Trophoblast cell (in vitro differentiated cells and primary cell): ENCODE results near the gene EEIG1. TPM values are rescaled to one million over a fixed set of nuclear protein-coding genes. Genes with fewer than 3 reads are reported as not detected.

ENCODE experiments used
- DNase-seq, 2 donors: peaks; one replicate each; pipeline ENCODE4 v3.0.0-alpha.2; 2016
- H2AFZ ChIP-seq: 2 replicates; pipeline ENCODE4 v1.6.1; 2013; ENCODE audit warnings: low read length, moderate library complexity, mild to moderate bottlenecking; ENCODE audit not compliant: insufficient read depth, poor library complexity
- H2AK5ac ChIP-seq: 2 replicates; pipeline ENCODE4 v1.6.1; 2013; ENCODE audit warnings: mild to moderate bottlenecking, low read length
- H2BK120ac ChIP-seq: 2 replicates; pipeline ENCODE4 v1.6.1; 2013; ENCODE audit warnings: low read length, mild to moderate bottlenecking, moderate library complexity; ENCODE audit not compliant: insufficient read depth, poor library complexity
- H2BK12ac ChIP-seq: 2 replicates; pipeline ENCODE4 v1.6.1; 2013; ENCODE audit warnings: mild to moderate bottlenecking, low read length, moderate library complexity
- H2BK5ac ChIP-seq: 2 replicates; pipeline ENCODE4 v1.6.1; 2013; ENCODE audit warnings: low read length, low read depth, moderate library complexity, mild to moderate bottlenecking; ENCODE audit not compliant: poor library complexity
- H3K14ac ChIP-seq: 2 replicates; pipeline ENCODE4 v1.6.1; 2013; ENCODE audit warnings: mild to moderate bottlenecking, low read length
- H3K18ac ChIP-seq: 2 replicates; pipeline ENCODE4 v1.6.1; 2013; ENCODE audit warnings: mild to moderate bottlenecking, low read length
- H3K23ac ChIP-seq: 2 replicates; pipeline ENCODE4 v1.6.1; 2013; ENCODE audit warnings: low read length
- H3K27ac ChIP-seq: 2 replicates; pipeline ENCODE4 v1.5.1; 2013; ENCODE audit warnings: low read depth, mild to moderate bottlenecking, inconsistent platforms, low read length, moderate library complexity
- H3K27me3 ChIP-seq: 2 replicates; pipeline ENCODE4 v1.6.1; 2013; ENCODE audit warnings: inconsistent platforms, mild to moderate bottlenecking, low read length, moderate library complexity; ENCODE audit not compliant: insufficient read depth
- H3K36me3 ChIP-seq, 2 experiments: 1 replicate in 1 of 2; 2 replicates in 1 of 2; pipeline ENCODE4 v1.6.1; 2013; ENCODE audit warnings: low read length in 2 of 2, mild to moderate bottlenecking in 2 of 2, moderate library complexity in 1 of 2; ENCODE audit not compliant: insufficient read depth in 2 of 2, control insufficient read depth in 1 of 2
- H3K4ac ChIP-seq: 2 replicates; pipeline ENCODE4 v1.6.1; 2013; ENCODE audit warnings: low read depth, mild to moderate bottlenecking, low read length, moderate library complexity
- H3K4me1 ChIP-seq, 2 experiments: 1 replicate in 1 of 2; 2 replicates in 1 of 2; pipeline ENCODE4 v1.6.1; 2013; ENCODE audit warnings: low read length in 2 of 2, mild to moderate bottlenecking in 2 of 2, moderate library complexity in 1 of 2; ENCODE audit not compliant: insufficient read depth in 2 of 2, control insufficient read depth in 1 of 2
- H3K4me2 ChIP-seq: 2 replicates; pipeline ENCODE4 v1.6.1; 2013; ENCODE audit warnings: inconsistent platforms, mild to moderate bottlenecking, low read length, moderate library complexity
- H3K4me3 ChIP-seq: 2 replicates; pipeline ENCODE4 v1.5.1; 2013; ENCODE audit warnings: mild to moderate bottlenecking, low read depth, low read length, inconsistent platforms
- H3K79me1 ChIP-seq: one replicate; pipeline ENCODE4 v1.6.1; 2013; ENCODE audit warnings: low read length
- H3K79me2 ChIP-seq: 2 replicates; pipeline ENCODE4 v1.6.1; 2013; ENCODE audit warnings: low read length, mild to moderate bottlenecking; ENCODE audit not compliant: control insufficient read depth, insufficient read depth, poor library complexity
- H3K9ac ChIP-seq: 2 replicates; pipeline ENCODE4 v1.6.1; 2013; ENCODE audit warnings: mild to moderate bottlenecking, low read length
- H3K9me3 ChIP-seq: 2 replicates; pipeline ENCODE4 v1.6.1; 2013; ENCODE audit warnings: low read depth, mild to moderate bottlenecking, control low read depth, inconsistent platforms, low read length; ENCODE audit not compliant: insufficient read depth
- H4K12ac ChIP-seq: 2 replicates; pipeline ENCODE4 v1.6.1; 2013; ENCODE audit warnings: low read depth, mild to moderate bottlenecking, low read length, moderate library complexity
- H4K8ac ChIP-seq: 2 replicates; pipeline ENCODE4 v1.6.1; 2013; ENCODE audit warnings: low read depth, mild to moderate bottlenecking, low read length, moderate library complexity
- H4K91ac ChIP-seq: one replicate; pipeline ENCODE4 v1.6.1; 2013; ENCODE audit warnings: low read depth, mild to moderate bottlenecking, low read length, moderate library complexity
- WGBS: extraction: QIAGEN DNeasy Blood & Tissue Kit; methylation state at CpG from one replicate; pipeline ENCODE4 v1.1.7; 2013; ENCODE audit warnings: missing lambda C conversion rate; ENCODE audit not compliant: insufficient read length, insufficient coverage; ENCODE audit errors: extremely low coverage; 5-methylcytosine and 5-hydroxymethylcytosine counted together
- polyA plus RNA-seq: library from polyadenylated mRNA; stranded (reverse); fragments of 200-250 nt; gene quantifications from 2 replicates; pipeline ENCODE4 v1.2.3, GENCODE V29; 2013

EEIG1 gene
- 131 and 139 TPM in 2 replicates for polyA plus RNA-seq

- peak within 1 kb of the TSS; percentile 55 for H4K12ac ChIP-seq
Observed at GRCh38 chr9:127980706-127981558, at the start of gene EEIG1. Gene EEIG1 (minus strand): TSS chr9:127980989. CDS start chr9:127980137, 852 bp downstream.

GRCh38 chr9:128027705-128028104 is 46.9 kb upstream of the EEIG1 start:
- no CpG with 5 or more reads among the region's 4 CpGs for WGBS
- no peak overlapping the region for H2BK120ac ChIP-seq
- H3K36me3 ChIP-seq: no peaks in the 10 kb centered on the region
- H3K27me3 ChIP-seq: no peaks in the 10 kb centered on the region
- H3K23ac ChIP-seq: no peak overlapping the region
- H3K18ac ChIP-seq: no peak overlapping the region
- no peak overlapping the region for H4K12ac ChIP-seq
- H3K9ac ChIP-seq: no peak overlapping the region
- H3K9me3 ChIP-seq: peaks cover 1% of the 10 kb centered on the region
- H3K4me1 ChIP-seq: peaks cover 0 to 4% of the 10 kb centered on the region in 2 experiments
- no peak overlapping the region for H3K4ac ChIP-seq
- H3K79me1 ChIP-seq: no peaks in the 10 kb centered on the region
- H3K27ac ChIP-seq: no peak overlapping the region
- no peak overlapping the region for H2AK5ac ChIP-seq
- H3K4me3 ChIP-seq: no peak overlapping the region
- DNase-seq: no peak
- H4K8ac ChIP-seq: no peak overlapping the region
- H4K91ac ChIP-seq: no peak overlapping the region
- H3K79me2 ChIP-seq: no peaks in the 10 kb centered on the region
- no peak overlapping the region for H3K4me2 ChIP-seq
- H2AFZ ChIP-seq: no peak overlapping the region
- H2BK5ac ChIP-seq: no peak overlapping the region
- no peak overlapping the region for H3K14ac ChIP-seq
- no peak overlapping the region for H2BK12ac ChIP-seq

More at GRCh38 chr9:127980706-127981558, at the start of gene EEIG1:
- Histone ChIP-seq H2AK5ac (peak within 1 kb of the TSS; percentile 97), H3K27me3 (no peaks in the 10 kb centered on the region), H4K91ac (peak within 1 kb of the TSS; percentile 84), H3K18ac (peak within 1 kb of the TSS; percentile 81), H3K4ac (peak within 1 kb of the TSS; percentile 77), H3K23ac (no peak within 1 kb of the TSS), H3K4me2 (peak within 1 kb of the TSS; percentile 86), H2AFZ (peak within 1 kb of the TSS; percentile 90), H3K9ac (peak within 1 kb of the TSS; percentile 71), H3K36me3 (peaks cover 2 to 8% of the 10 kb centered on the region in 2 experiments), H3K9me3 (no peaks in the 10 kb centered on the region), H4K8ac (peak within 1 kb of the TSS; percentile 84), H3K4me3 (peak within 1 kb of the TSS; percentile 85), H3K14ac (peak within 1 kb of the TSS; percentile 80), H2BK12ac (peak within 1 kb of the TSS; percentile 26), H3K79me2 (peaks cover 44% of the 10 kb centered on the region), H2BK5ac (peak within 1 kb of the TSS; percentile 93), H2BK120ac (peak within 1 kb of the TSS; percentile 89), H3K27ac (peak within 1 kb of the TSS; percentile 91), H3K4me1 (peaks cover 26 to 33% of the 10 kb centered on the region in 2 experiments), H3K79me1 (peaks cover 19% of the 10 kb centered on the region)
- no CpG with 5 or more reads among the region's 93 CpGs for WGBS
- peak; percentile 89 to 97 for DNase-seq

GRCh38 chr9:128026773-128027541 is 46.2 kb upstream of the EEIG1 start:
- H3K18ac ChIP-seq: no peak overlapping the region
- peaks cover 4% of the 10 kb centered on the region in 2 experiments for H3K4me1 ChIP-seq
- no CpG with 5 or more reads among the region's 11 CpGs for WGBS

GRCh38 chr9:128026255-128026772 is 45.5 kb upstream of the EEIG1 start:
- H2AK5ac ChIP-seq: no peak overlapping the region
- H3K18ac ChIP-seq: no peak overlapping the region
- no peak overlapping the region for H2BK12ac ChIP-seq
- H3K79me1 ChIP-seq: no peaks in the 10 kb centered on the region
- H3K14ac ChIP-seq: no peak overlapping the region
- H2AFZ ChIP-seq: no peak overlapping the region
- no peaks in the 10 kb centered on the region for H3K79me2 ChIP-seq
- no peaks in the 10 kb centered on the region for H3K27me3 ChIP-seq
- H3K9me3 ChIP-seq: peaks cover 1% of the 10 kb centered on the region
- no peaks in the 10 kb centered on the region for H3K36me3 ChIP-seq
- H2BK5ac ChIP-seq: no peak overlapping the region
- H2BK120ac ChIP-seq: no peak overlapping the region
- no peak for DNase-seq
- H3K23ac ChIP-seq: no peak overlapping the region
- H4K91ac ChIP-seq: no peak overlapping the region
- H4K8ac ChIP-seq: no peak overlapping the region
- no peak overlapping the region for H3K27ac ChIP-seq
- H3K9ac ChIP-seq: no peak overlapping the region
- H3K4me1 ChIP-seq: peaks cover 4% of the 10 kb centered on the region in 2 experiments
- no peak overlapping the region for H3K4me2 ChIP-seq
- no peak overlapping the region for H4K12ac ChIP-seq
- H3K4ac ChIP-seq: no peak overlapping the region
- H3K4me3 ChIP-seq: no peak overlapping the region
- WGBS: no CpG with 5 or more reads among the region's 12 CpGs

More at GRCh38 chr9:128026773-128027541, 46.2 kb upstream of the EEIG1 start:
- Histone ChIP-seq H3K36me3 (no peaks in the 10 kb centered on the region), H3K27ac (peak overlapping the region; percentile 40), H3K4me2 (no peak overlapping the region), H3K79me1 (no peaks in the 10 kb centered on the region), H3K9ac (no peak overlapping the region), H3K23ac (no peak overlapping the region), H3K4me3 (no peak overlapping the region), H3K79me2 (no peaks in the 10 kb centered on the region), H3K4ac (no peak overlapping the region), H4K91ac (peak overlapping the region; percentile 22), H2AK5ac (no peak overlapping the region), H4K12ac (no peak overlapping the region), H3K14ac (no peak overlapping the region), H3K9me3 (peaks cover 1% of the 10 kb centered on the region), H4K8ac (peak overlapping the region; percentile 2), H3K27me3 (no peaks in the 10 kb centered on the region), H2BK120ac (no peak overlapping the region), H2BK12ac (peak overlapping the region; percentile 9), H2AFZ (no peak overlapping the region), H2BK5ac (no peak overlapping the region)
- DNase-seq: peak in 1 of 2 donors; percentile 33
